HL-60 (cell line): Measurements from ENCODE around the gene L3MBTL2.

Experiments
- GABPA ChIP-seq: IDR thresholded peaks from 2 replicates; pipeline ENCODE4 v1.6.1; 2012; ENCODE audit warnings: low read depth
- POLR2AphosphoS5 ChIP-seq: IDR thresholded peaks from 2 replicates; pipeline ENCODE4 v1.6.1; 2012; ENCODE audit warnings: low read depth
- TF ChIP-seq, protein P1 (sequence below): IDR thresholded peaks from one replicate; pipeline ENCODE4 v1.5.1; 2011; ENCODE audit warnings: low read length, control low read depth, inconsistent platforms; ENCODE audit not compliant: insufficient read depth
- TF ChIP-seq, protein P2 (sequence below): IDR thresholded peaks from 2 replicates; pipeline ENCODE4 v1.6.1; 2012; ENCODE audit warnings: low read depth; ENCODE audit not compliant: insufficient replicate concordance

DNA sequence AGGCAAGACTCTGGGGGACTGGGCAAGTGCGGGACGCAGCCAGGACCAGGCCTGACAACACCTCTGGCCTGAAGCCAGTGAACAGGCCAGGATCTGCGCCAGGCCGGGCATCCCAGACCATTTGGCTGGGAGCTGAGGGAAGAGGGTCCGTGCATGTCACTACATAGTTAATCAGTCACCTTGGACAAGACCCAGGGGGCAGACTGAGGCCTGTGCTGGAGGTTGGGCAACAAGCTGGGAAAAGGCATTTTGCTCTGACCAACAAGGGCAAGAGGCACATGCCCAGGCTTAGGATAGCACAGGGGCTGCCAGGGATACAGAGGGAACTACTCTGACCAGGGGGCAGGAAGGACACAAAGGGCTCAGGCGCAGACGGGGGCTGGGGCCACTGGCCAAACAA is 42.6 kb downstream of the L3MBTL2 start:
- TF ChIP-seq, protein P1, sequence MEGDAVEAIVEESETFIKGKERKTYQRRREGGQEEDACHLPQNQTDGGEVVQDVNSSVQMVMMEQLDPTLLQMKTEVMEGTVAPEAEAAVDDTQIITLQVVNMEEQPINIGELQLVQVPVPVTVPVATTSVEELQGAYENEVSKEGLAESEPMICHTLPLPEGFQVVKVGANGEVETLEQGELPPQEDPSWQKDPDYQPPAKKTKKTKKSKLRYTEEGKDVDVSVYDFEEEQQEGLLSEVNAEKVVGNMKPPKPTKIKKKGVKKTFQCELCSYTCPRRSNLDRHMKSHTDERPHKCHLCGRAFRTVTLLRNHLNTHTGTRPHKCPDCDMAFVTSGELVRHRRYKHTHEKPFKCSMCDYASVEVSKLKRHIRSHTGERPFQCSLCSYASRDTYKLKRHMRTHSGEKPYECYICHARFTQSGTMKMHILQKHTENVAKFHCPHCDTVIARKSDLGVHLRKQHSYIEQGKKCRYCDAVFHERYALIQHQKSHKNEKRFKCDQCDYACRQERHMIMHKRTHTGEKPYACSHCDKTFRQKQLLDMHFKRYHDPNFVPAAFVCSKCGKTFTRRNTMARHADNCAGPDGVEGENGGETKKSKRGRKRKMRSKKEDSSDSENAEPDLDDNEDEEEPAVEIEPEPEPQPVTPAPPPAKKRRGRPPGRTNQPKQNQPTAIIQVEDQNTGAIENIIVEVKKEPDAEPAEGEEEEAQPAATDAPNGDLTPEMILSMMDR: no peak
- TF ChIP-seq POLR2AphosphoS5: no peak
- TF ChIP-seq GABPA: no peak
- TF ChIP-seq, protein P2, sequence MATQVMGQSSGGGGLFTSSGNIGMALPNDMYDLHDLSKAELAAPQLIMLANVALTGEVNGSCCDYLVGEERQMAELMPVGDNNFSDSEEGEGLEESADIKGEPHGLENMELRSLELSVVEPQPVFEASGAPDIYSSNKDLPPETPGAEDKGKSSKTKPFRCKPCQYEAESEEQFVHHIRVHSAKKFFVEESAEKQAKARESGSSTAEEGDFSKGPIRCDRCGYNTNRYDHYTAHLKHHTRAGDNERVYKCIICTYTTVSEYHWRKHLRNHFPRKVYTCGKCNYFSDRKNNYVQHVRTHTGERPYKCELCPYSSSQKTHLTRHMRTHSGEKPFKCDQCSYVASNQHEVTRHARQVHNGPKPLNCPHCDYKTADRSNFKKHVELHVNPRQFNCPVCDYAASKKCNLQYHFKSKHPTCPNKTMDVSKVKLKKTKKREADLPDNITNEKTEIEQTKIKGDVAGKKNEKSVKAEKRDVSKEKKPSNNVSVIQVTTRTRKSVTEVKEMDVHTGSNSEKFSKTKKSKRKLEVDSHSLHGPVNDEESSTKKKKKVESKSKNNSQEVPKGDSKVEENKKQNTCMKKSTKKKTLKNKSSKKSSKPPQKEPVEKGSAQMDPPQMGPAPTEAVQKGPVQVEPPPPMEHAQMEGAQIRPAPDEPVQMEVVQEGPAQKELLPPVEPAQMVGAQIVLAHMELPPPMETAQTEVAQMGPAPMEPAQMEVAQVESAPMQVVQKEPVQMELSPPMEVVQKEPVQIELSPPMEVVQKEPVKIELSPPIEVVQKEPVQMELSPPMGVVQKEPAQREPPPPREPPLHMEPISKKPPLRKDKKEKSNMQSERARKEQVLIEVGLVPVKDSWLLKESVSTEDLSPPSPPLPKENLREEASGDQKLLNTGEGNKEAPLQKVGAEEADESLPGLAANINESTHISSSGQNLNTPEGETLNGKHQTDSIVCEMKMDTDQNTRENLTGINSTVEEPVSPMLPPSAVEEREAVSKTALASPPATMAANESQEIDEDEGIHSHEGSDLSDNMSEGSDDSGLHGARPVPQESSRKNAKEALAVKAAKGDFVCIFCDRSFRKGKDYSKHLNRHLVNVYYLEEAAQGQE: no peak
